Right hindlimb (tissue), 1 donor: ENCODE measurements around the gene REXO5.
"Not testable (repeated sequence)": the region's sequence is repeated elsewhere in the genome, so short reads cannot be mapped to it uniquely, and the experiment has no call there.

Experiments used
- DNase-seq: peaks from one replicate; pipeline ENCODE4 v3.0.0-alpha.2; 2018

The REXO5 gene

DNA sequence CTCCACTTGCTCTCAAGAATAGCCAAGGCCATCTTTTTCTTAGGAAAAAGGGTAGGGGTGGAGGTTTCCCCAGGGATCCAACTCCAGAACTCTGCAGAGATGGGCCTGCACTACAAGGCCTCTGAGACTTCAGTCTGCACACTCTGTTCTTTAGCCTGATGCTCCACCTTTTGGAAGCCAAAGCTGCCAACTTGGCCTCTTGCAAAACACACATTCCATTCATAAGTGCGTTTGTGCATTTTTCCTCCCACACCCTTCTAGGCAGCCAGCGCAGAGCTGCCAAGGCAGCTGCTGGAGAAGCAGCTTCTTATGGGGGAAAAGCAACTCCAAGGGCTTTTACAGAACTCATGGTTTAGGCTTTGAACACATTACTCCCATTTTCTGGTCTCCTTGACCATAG lies 45.3 kb downstream of the REXO5 start:
- DNase-seq = peak; percentile 90

DNA sequence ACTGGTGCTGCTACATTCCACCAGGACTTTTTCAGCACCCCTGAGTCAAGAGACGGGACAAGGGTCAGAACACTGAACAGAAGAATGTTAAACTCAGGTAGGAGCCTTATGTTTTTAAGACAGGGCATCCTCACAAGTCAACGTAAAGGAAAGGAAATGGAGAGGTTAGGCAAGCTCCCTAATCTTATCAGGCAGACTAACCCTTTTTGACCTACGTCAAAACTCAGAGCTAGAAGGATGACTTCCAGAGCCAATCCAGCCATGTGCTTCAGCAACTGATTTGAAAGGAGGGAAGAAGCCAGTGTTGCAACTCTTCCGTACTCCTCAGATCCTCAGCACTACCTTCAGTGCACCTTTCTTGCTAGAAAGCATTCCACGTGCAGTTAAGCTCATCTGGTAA lies 46.8 kb downstream of the REXO5 start:
- no peak for DNase-seq

- DNase-seq = no peak
Measured at GRCh38 chr16:20853981-20854620, 47.8 kb downstream of the REXO5 start.

DNA sequence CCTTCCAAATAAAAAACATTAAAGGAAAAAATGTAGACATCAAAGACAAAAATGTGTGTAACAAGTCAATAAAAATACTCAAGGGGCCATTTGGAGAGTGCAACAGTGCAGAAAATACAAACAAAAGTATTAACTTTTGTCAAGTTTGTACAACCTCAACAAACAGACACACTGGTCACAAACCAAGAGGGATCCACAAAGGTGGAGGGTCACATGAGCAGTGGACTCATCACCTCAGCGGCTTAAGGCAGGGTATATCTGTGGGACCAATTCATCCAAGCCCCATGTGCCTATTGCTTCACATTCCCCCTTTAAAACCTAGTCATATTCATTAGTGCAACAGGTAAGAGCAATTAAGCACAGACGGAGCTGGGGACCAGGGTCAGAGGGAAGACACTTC lies 48.6 kb downstream of the REXO5 start:
- DNase-seq = no peak

DNA sequence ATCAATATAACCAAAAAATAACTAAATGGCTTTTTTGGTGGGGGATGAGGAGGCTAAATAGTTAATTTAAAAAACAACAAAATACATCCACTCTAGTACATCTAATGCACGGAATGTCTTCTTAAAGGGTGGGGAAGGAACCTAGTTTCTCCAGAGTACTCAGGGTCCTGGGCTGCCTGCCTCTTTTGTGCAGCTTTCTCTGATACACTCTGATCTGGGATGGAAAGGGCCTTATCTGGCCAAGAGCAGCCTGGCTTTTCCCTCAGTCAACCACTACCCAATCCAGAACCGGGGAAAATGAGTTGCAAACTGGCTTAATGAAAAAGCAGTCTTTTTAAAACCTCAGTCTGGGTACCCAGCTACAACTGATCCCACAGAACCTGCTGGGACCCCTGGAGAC lies 51.0 kb downstream of the REXO5 start:
- no peak for DNase-seq

- DNase-seq = no peak
Measured at GRCh38 chr16:20859229-20859628, 52.9 kb downstream of the REXO5 start.

DNA sequence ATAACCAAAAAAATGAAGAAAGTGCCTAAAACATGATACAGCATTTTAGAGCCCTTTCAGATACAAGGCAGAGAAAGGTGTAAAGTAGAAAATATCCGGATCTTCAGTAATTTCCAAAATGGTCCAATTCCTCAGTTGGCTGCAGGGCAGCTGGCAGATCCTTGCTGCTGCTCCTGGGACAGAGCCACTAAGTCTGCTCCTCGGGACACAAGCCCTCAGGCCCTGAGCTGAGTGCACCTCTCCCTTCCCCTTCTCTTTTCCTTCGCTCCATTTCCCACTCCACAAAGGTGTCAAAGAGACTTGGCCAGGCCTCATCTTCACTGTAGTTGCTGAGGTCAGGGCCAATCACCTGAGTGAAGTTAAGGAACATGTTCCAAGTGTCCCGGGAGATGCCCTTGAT lies 53.4 kb downstream of the REXO5 start:
- DNase-seq = no peak

- DNase-seq = no peak
Measured at GRCh38 chr16:20860361-20860760, 54.0 kb downstream of the REXO5 start.

DNA sequence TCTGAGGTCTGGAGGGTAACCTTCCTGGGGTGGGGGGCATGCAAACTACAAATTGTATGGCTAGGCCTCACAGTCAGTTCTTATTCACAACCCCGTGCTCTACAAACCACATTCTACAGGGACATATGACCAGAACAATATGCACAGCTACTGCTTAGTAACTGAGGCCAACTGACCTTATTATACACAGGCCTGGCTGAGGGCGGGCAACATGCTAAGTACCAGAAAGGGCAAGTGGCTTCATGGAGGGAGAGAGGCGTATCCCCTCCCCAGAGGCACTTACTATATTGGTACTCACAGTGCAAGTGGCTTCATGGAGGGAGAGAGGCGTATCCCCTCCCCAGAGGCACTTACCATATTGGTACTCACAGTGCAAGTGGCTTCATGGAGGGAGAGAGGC lies 54.7 kb downstream of the REXO5 start:
- DNase-seq = not testable (repeated sequence)

GRCh38 chr16:20862162-20862960 lies 56.0 kb downstream of the REXO5 start:
- DNase-seq = no peak

DNA sequence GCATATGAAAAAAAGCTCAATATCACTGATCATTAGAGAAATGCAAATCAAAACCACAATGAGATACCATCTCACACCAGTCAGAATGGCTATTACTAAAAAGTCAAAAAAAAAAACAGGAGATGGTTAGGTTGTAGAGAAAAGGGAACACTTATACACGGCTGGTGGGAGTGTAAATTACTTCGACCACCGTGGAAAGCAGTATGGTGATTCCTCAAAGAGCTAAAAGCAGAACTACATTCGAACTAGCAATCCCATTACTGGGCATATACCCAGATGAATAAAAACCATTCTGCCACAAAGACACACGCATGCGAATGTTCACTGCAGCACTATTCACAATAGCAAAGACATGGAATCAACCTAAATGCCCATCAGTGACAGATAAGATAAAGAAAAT lies 58.0 kb downstream of the REXO5 start:
- DNase-seq = not testable (repeated sequence)

GRCh38 chr16:20865420-20866131 lies 59.2 kb downstream of the REXO5 start:
- no peak for DNase-seq

DNA sequence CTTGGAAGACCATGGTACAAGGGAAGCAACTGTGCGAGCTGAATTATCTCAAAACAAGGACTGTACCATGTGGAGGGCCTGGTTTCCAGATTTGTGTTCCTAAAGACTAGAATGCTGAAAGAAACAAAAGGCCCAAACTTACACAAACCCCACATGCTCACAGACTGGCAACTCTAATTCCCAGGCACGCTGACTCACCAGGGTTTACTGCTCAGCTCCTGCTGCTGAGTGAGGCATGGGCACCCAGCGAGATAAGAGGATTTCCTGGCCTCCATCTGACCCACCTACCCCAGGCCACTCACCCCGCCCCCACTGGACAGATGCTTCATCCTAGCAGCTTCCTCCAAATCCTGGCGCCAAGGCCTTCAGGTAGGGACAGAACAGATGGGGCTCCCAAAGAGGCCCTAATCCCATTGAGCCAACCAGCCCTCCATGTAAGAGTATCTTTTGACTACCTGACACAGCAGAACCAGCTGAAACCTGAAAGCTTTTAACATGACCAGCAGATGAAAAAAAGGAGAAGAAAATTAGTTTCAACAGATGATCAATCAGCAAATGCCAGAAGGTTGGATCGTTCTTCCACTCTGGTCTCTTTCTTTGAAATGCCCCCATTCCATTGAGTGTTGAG lies 59.9 kb downstream of the REXO5 start:
- no peak for DNase-seq

DNA sequence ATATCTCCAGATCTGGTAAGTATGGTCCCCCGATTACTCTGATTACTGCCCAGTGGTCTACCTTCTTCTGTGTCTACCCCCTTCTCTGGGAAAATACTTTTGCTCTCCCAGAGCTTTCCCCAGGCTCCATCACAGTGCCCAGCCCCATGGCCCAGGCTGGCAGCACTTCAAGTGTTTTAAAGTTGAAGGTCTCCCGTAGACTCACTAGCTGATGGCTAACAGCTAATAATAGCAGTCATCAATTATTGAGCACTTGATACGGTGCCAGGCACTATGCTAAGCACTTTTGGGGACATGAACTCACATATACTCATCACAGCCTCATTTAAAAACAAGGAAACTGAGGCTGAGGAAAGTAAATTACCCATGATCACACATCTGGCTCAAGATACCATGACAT lies 60.5 kb downstream of the REXO5 start:
- no peak for DNase-seq

- DNase-seq = no peak
Measured at GRCh38 chr16:20867585-20867984, 61.3 kb downstream of the REXO5 start.

DNA sequence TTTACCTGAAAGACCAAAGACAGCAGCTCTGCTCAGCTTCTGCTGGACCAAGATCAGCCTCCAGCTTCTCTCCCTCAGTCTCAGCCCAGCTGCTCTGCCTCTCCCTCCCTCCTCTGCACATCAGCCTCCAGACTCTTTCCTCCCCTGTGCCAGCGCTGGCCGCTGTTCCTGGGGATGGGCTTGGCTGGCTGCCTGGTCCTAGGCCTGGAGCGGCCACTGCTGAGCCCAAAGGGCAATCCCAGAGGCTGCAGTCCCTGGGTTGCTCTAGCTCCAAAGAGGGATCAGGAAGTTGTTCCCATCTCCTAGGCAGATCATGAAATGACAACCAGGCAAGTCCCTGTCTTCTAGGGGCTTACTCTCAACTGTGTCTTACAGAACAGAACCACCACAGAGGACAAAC lies 62.6 kb downstream of the REXO5 start:
- peak; percentile 81 for DNase-seq

DNA sequence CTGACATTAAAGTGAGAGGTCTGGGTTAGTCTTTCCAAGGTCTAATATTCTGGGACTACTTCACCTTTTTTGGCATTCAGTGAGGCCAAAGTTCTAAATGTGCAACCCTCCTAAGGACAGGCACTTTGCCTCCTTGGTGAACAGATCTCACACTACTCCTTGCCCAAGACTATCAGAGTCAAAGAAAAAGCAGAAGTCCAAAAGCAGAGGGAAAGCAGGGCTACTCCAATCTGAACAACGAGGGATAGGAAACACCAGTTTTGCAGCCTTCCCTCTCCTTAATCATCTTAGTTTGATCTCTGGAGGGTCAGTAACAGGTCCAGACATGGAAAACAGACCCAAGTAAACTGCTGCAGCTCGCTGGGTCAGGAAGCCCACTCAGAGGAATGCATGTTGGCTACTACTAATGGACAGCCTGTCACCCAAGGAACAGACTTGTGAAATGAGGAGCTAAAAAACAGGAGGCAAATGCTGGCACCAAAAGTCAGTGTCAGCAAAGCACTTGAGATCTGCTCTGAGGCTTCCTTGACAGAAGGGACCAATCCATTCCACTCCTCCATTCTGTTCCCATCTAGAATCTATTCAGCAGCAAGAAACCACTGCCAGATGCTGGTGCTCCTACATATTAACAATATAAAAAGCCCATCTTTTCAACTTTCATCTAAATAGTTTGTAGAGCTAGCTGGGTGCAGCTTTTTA lies 63.9 kb downstream of the REXO5 start:
- DNase-seq = no peak

- DNase-seq = no peak
Measured at GRCh38 chr16:20871258-20871657, 64.9 kb downstream of the REXO5 start.

GRCh38 chr16:20871941-20872815 lies 65.9 kb downstream of the REXO5 start:
- DNase-seq = no peak

DNA sequence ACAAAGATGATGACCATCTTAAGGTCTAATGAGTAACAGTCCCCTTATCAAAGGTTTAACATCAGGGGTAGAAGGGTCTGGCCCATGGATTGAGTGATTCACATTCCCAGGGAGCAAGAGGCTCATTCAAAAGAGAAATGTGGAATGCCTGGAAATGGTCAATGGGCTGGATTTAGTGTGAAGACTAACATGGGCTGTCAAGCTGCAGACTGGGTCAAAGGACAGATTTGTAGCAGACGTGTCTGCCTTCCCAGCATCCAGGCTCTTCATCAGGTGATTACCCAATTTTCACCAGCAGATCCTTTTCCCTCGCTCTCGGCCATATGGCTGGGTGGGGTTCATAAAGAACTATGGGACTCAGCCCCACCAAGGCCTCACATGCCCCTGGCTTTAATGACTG lies 67.0 kb downstream of the REXO5 start:
- DNase-seq = no peak

GRCh38 chr16:20874088-20874581 lies 67.8 kb downstream of the REXO5 start:
- no peak for DNase-seq

DNA sequence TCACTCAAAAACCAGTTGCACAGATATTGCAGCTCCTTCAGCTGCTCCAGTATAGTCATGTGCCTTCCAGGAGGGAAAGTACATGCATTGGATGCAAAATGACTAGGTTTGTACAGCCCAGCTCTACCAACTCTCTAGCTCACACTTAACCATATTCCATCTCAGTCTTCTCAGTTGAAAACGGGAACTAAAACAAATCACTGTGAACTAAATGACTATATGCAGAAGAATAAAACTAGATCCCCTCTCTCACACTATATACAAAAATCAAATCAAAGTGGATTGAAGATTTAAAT lies 69.0 kb downstream of the REXO5 start:
- DNase-seq = no peak
